ENCODE results near the gene SSH3.

SSH3 gene

GRCh38 chr11:67279589-67280340 is 23.6 kb upstream of the SSH3 start:
- TF ChIP-seq, protein P1, sequence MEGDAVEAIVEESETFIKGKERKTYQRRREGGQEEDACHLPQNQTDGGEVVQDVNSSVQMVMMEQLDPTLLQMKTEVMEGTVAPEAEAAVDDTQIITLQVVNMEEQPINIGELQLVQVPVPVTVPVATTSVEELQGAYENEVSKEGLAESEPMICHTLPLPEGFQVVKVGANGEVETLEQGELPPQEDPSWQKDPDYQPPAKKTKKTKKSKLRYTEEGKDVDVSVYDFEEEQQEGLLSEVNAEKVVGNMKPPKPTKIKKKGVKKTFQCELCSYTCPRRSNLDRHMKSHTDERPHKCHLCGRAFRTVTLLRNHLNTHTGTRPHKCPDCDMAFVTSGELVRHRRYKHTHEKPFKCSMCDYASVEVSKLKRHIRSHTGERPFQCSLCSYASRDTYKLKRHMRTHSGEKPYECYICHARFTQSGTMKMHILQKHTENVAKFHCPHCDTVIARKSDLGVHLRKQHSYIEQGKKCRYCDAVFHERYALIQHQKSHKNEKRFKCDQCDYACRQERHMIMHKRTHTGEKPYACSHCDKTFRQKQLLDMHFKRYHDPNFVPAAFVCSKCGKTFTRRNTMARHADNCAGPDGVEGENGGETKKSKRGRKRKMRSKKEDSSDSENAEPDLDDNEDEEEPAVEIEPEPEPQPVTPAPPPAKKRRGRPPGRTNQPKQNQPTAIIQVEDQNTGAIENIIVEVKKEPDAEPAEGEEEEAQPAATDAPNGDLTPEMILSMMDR (IDR thresholded peaks at IDR 0.05; ENCODE audit: low read depth, low read length, poor library complexity, severe bottlenecking) = no peak
- TF ChIP-seq EZH2phosphoT487 (IDR thresholded peaks at IDR 0.05; ENCODE audit: borderline replicate concordance, low read length) = no peak
- Histone ChIP-seq H3K4me3 (ENCODE audit: low read length) (no peak overlapping the region), H3K36me3 (ENCODE audit: control insufficient read depth, low read length) (peaks cover 98% of the 10 kb centered on the region), H4K20me1 (ENCODE audit: control insufficient read depth, insufficient read depth, low read depth, low read length) (no peaks in the 10 kb centered on the region), H3K9me3 (ENCODE audit: control insufficient read depth, insufficient read depth, low read length) (no peaks in the 10 kb centered on the region), H3K27ac (ENCODE audit: low read depth, low read length) (no peak overlapping the region), H3K9me2 (replicated peaks; ENCODE audit: control insufficient read depth, low read length) (no peaks in the 10 kb centered on the region), H3K4me2 (ENCODE audit: low read length) (no peak overlapping the region), H3F3A (ENCODE audit: control insufficient read depth, insufficient read depth) (peaks cover 19% of the 10 kb centered on the region), H3K4me1 (ENCODE audit: control insufficient read depth, low read length) (peaks cover 58% of the 10 kb centered on the region), H3K27me3 (ENCODE audit: control insufficient read depth, low read length) (no peaks in the 10 kb centered on the region), H3K79me2 (ENCODE audit: control insufficient read depth, low read length) (peaks cover 64% of the 10 kb centered on the region)

GRCh38 chr11:67280341-67280787 is 23.0 kb upstream of the SSH3 start:
- H3K9me3 ChIP-seq (ENCODE audit: control insufficient read depth, insufficient read depth, low read length) = no peaks in the 10 kb centered on the region
- no peaks in the 10 kb centered on the region for H4K20me1 ChIP-seq (ENCODE audit: control insufficient read depth, insufficient read depth, low read depth, low read length)
- peaks cover 19% of the 10 kb centered on the region for H3F3A ChIP-seq (ENCODE audit: control insufficient read depth, insufficient read depth)
- H3K27me3 ChIP-seq (ENCODE audit: control insufficient read depth, low read length) = no peaks in the 10 kb centered on the region
- peaks cover 98% of the 10 kb centered on the region for H3K36me3 ChIP-seq (ENCODE audit: control insufficient read depth, low read length)
- H3K4me3 ChIP-seq (ENCODE audit: low read length) = no peak overlapping the region
- H3K9me2 ChIP-seq (replicated peaks; ENCODE audit: control insufficient read depth, low read length) = no peaks in the 10 kb centered on the region
- TF ChIP-seq, protein P1 (IDR thresholded peaks at IDR 0.05; ENCODE audit: low read depth, low read length, poor library complexity, severe bottlenecking) = no peak
- no peak for TF ChIP-seq EZH2phosphoT487 (IDR thresholded peaks at IDR 0.05; ENCODE audit: borderline replicate concordance, low read length)
- no peak overlapping the region for H3K4me2 ChIP-seq (ENCODE audit: low read length)
- peaks cover 58% of the 10 kb centered on the region for H3K79me2 ChIP-seq (ENCODE audit: control insufficient read depth, low read length)
- peaks cover 56% of the 10 kb centered on the region for H3K4me1 ChIP-seq (ENCODE audit: control insufficient read depth, low read length)
- H3K27ac ChIP-seq (ENCODE audit: low read depth, low read length) = no peak overlapping the region

- H3K4me1 ChIP-seq (ENCODE audit: control insufficient read depth, low read length) = peaks cover 56% of the 10 kb centered on the region
- TF ChIP-seq EZH2phosphoT487 (IDR thresholded peaks at IDR 0.05; ENCODE audit: borderline replicate concordance, low read length) = no peak
- TF ChIP-seq, protein P1 (IDR thresholded peaks at IDR 0.05; ENCODE audit: low read depth, low read length, poor library complexity, severe bottlenecking) = no peak
- H3K9me3 ChIP-seq (ENCODE audit: control insufficient read depth, insufficient read depth, low read length) = no peaks in the 10 kb centered on the region
- H3K9me2 ChIP-seq (replicated peaks; ENCODE audit: control insufficient read depth, low read length) = no peaks in the 10 kb centered on the region
- peaks cover 98% of the 10 kb centered on the region for H3K36me3 ChIP-seq (ENCODE audit: control insufficient read depth, low read length)
- H3K27ac ChIP-seq (ENCODE audit: low read depth, low read length) = no peak overlapping the region
- no peak overlapping the region for H3K4me3 ChIP-seq (ENCODE audit: low read length)
- H3F3A ChIP-seq (ENCODE audit: control insufficient read depth, insufficient read depth) = peaks cover 16% of the 10 kb centered on the region
- H3K79me2 ChIP-seq (ENCODE audit: control insufficient read depth, low read length) = peaks cover 52% of the 10 kb centered on the region
- no peaks in the 10 kb centered on the region for H3K27me3 ChIP-seq (ENCODE audit: control insufficient read depth, low read length)
- H4K20me1 ChIP-seq (ENCODE audit: control insufficient read depth, insufficient read depth, low read depth, low read length) = no peaks in the 10 kb centered on the region
- no peak overlapping the region for H3K4me2 ChIP-seq (ENCODE audit: low read length)
These were observed 22.4 kb upstream of the SSH3 start for GRCh38 chr11:67280788-67281551.

Data from DOHH2 (cell line).